Right cardiac atrium (tissue), 5 donors: Measurements from ENCODE around the gene GPR22. TPM values are rescaled to one million over a fixed set of nuclear protein-coding genes. Genes with fewer than 3 reads are reported as not detected.

Experiments used
- ATAC-seq, 2 donors: fragments of 200-7000 bp; cut with Tn5 transposase; one replicate each; pipeline versions ENCODE4 v1.8.0 to v1.9.1; 2020; ENCODE audit warnings: moderate library complexity in 2 of 2, mild to moderate bottlenecking in 1 of 2
- DNase-seq, 3 donors: peaks; one replicate each; pipeline ENCODE4 v3.0.0-alpha.2; 2020
- H3K27ac ChIP-seq: one replicate; pipeline ENCODE4 v1.5.1; 2013; ENCODE audit warnings: mild to moderate bottlenecking, low read length, control low read depth, moderate library complexity
- H3K27me3 ChIP-seq: one replicate; pipeline ENCODE4 v1.6.1; 2013; ENCODE audit not compliant: control insufficient read depth, insufficient read depth
- H3K4me1 ChIP-seq: one replicate; pipeline ENCODE4 v1.6.1; 2013; ENCODE audit warnings: low read length; ENCODE audit not compliant: control insufficient read depth, insufficient read depth
- H3K4me3 ChIP-seq: one replicate; pipeline ENCODE4 v1.5.1; 2013; ENCODE audit warnings: low read length, control low read depth
- H3K9me3 ChIP-seq: one replicate; pipeline ENCODE4 v1.6.1; 2013; ENCODE audit warnings: low read length; ENCODE audit not compliant: control insufficient read depth
- WGBS: extraction: QIAGEN DNeasy Blood & Tissue Kit; methylation state at CpG from one replicate; pipeline ENCODE4 v1.1.7; 2013; 5-methylcytosine and 5-hydroxymethylcytosine counted together
- intact Hi-C, 4 donors: fragments of 100-400 bp; cut with DNase I; formaldehyde crosslinking; loops; one replicate each; pipeline versions ENCODE4 v1.11.0 to v1.14.0; 2022 to 2023
- polyA plus RNA-seq: library from polyadenylated mRNA; stranded (reverse); fragments of 200-250 nt; gene quantifications from one replicate; pipeline ENCODE4 v1.2.3, GENCODE V29; 2013
- total RNA-seq, 4 donors: library from RNA; stranded (reverse); fragmentation: NEBNext Ultra II Directional; extraction: Animal tissue kit (Norgen Biotek cat#: 25700); gene quantifications; one replicate each; pipeline ENCODE4 v1.2.1, GENCODE V29; 2021
- donor health status: healthy with polysubstance abuse.
- donor health status: DM: no; HTN: yes; CAD: no.
- donor health status: DM: no; HTN: no; CAD: no.
- donor health status: DM: no; HTN: yes; CAD: no; lungs with severe emphysema.
- donor health status: DM: yes; HTN: yes; CAD: no.

GPR22 gene
- total and polyA plus RNA-seq, 5 donors, result 15.8 to 50.0 (median 43.1) TPM

- intact Hi-C loops, result no loop called here
- Histone ChIP-seq H3K4me1 (peaks cover 1% of the 10 kb centered on the region), H3K4me3 (no peak overlapping the region), H3K27me3 (no peaks in the 10 kb centered on the region), H3K27ac (no peak overlapping the region), H3K9me3 (no peaks in the 10 kb centered on the region)
- DNase-seq, result no peak
- no peak for ATAC-seq
- WGBS, result 95% methylated on average over 1 of the region's 1 CpG
Observed at GRCh38 chr7:107446988-107447387, 22.9 kb upstream of the GPR22 start.

DNA sequence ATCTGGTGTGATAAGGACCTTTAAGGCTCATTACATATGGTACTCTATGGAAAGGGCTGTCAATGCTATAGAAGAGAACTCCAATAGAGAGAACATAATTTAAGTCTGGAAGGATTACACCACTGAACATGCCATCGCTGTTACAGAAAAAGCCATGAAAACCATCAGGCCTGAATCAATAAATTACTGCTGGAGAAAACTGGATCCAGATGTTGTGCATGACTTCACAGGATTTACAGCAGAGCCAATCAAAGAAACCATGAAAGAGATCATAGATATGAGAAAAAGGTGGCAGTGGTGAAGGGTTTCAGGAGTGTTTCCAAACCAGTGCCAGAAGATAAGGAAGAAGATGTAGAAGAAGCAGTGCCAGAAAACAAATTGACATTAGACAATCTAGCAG is 18.9 kb upstream of the GPR22 start:
- Histone ChIP-seq H3K9me3 (no peaks in the 10 kb centered on the region), H3K27me3 (no peaks in the 10 kb centered on the region), H3K4me3 (no peak overlapping the region), H3K27ac (no peak overlapping the region), H3K4me1 (peaks cover 1% of the 10 kb centered on the region)
- no peak for ATAC-seq
- 100% methylated on average over 1 of the region's 1 CpG for WGBS
- intact Hi-C loops, result no loop called here
- DNase-seq, result no peak

DNA sequence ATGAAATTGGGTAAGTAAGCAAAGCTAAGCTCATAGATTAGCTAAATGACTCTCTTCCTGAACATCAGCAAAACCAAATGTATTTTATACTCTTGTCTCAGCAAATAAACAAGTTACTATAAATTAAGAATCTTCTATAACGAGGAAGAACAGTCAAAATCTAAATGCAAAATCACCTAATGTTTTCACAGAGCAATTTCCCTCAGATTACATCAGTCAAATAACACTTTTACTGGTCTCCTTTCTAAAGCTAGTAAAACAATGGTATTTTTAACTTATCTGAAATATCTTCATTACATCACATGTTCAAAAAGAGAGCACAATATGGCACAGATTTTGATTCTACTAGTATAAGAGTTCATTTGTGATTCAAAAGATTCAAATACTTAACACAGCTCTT is 16.5 kb upstream of the GPR22 start:
- intact Hi-C loops, result no loop called here
- DNase-seq (no peak), ATAC-seq (no peak)
- Histone ChIP-seq H3K4me3 (no peak overlapping the region), H3K27ac (no peak overlapping the region), H3K4me1 (peaks cover 1% of the 10 kb centered on the region), H3K27me3 (no peaks in the 10 kb centered on the region), H3K9me3 (no peaks in the 10 kb centered on the region)
- WGBS, result 90% methylated on average over 1 of the region's 1 CpG

DNA sequence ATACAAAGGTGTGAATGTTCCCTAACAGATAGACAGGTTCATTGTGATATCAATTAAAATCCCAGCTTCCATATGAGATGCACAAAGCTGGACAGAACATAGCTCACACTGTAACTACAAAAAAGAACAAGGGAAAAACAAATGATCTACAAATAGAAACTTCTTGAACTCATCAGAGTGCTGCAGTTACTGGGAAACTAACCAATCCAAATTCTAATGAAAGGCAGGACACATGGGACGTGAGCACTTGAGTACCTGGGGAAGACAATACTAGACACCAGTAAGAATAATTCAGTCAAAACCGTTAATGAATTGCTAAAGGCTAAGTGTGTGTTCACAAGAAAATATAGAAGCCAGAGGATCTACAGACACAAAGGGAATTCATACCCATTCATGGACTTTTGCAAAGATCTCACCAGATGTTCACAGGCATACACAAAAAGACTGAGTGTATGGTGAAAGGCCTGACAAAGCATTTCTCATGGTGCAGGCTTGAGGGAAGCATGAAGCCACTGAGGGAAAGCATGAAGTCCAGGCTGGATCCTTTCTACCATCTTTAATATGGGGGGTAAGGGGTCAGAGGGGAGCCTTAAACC is 7.8 kb upstream of the GPR22 start:
- no peaks in the 10 kb centered on the region for H3K9me3 ChIP-seq
- H3K27me3 ChIP-seq, result no peaks in the 10 kb centered on the region
- intact Hi-C loops, result loop anchor here (2.0 to 5.0 kb wide), 2 partner anchors 260 to 263 kb away; no protein-coding TSS in a partner anchor
- H3K4me3 ChIP-seq, result no peak overlapping the region
- no peaks in the 10 kb centered on the region for H3K4me1 ChIP-seq
- H3K27ac ChIP-seq, result peak overlapping the region; percentile 71
- ATAC-seq (no peak), DNase-seq (no peak)
- 63% methylated on average over 2 of the region's 2 CpGs for WGBS

GRCh38 chr7:107463139-107464078 is 6.4 kb upstream of the GPR22 start:
- ATAC-seq, result peak; percentile 93 to 94
- Histone ChIP-seq H3K27me3 (no peaks in the 10 kb centered on the region), H3K4me3 (no peak overlapping the region), H3K27ac (no peak overlapping the region), H3K9me3 (no peaks in the 10 kb centered on the region), H3K4me1 (no peaks in the 10 kb centered on the region)
- DNase-seq, result peak; percentile 48 to 71 (median 68)
- intact Hi-C loops, result loop anchor here (2.0 to 5.0 kb wide), 2 partner anchors 259 to 261 kb away; no protein-coding TSS in a partner anchor
- WGBS, result 79% methylated on average over 6 of the region's 6 CpGs

GRCh38 chr7:107464666-107465226 is 5.1 kb upstream of the GPR22 start:
- 76% methylated on average over 3 of the region's 3 CpGs for WGBS
- Histone ChIP-seq H3K27me3 (no peaks in the 10 kb centered on the region), H3K9me3 (no peaks in the 10 kb centered on the region), H3K4me3 (no peak overlapping the region), H3K4me1 (no peaks in the 10 kb centered on the region), H3K27ac (no peak overlapping the region)
- intact Hi-C loops, result loop anchor here in 3 of 4 donors (5.0 kb wide), 1 partner anchor 258 kb away; no protein-coding TSS in a partner anchor
- no peak for ATAC-seq
- no peak for DNase-seq

DNA sequence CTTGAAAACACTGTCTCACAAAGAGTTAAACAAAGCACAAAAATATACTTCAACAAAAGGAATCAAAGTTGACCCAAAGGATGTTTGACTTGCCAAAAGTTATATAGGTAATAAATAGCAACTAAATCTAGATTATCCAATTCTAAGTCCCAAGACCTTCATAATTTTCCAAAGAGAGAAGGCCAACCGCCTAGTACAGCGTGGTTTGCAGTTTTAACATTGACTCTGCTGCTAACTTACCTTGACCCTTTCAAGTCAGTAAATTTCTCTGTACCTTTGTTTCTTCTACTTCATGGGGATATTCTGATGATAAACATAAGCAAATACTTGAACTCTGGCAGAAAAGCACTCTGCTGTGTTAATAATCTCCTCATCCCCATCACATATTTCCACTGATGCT is 1.9 kb upstream of the GPR22 start:
- H3K27ac ChIP-seq, result no peak overlapping the region
- intact Hi-C loops, result no loop called here
- no peak overlapping the region for H3K4me3 ChIP-seq
- no peak for DNase-seq
- H3K4me1 ChIP-seq, result no peaks in the 10 kb centered on the region
- H3K9me3 ChIP-seq, result no peaks in the 10 kb centered on the region
- WGBS, result 81% methylated on average over 2 of the region's 2 CpGs
- H3K27me3 ChIP-seq, result no peaks in the 10 kb centered on the region
- ATAC-seq, result no peak

DNA sequence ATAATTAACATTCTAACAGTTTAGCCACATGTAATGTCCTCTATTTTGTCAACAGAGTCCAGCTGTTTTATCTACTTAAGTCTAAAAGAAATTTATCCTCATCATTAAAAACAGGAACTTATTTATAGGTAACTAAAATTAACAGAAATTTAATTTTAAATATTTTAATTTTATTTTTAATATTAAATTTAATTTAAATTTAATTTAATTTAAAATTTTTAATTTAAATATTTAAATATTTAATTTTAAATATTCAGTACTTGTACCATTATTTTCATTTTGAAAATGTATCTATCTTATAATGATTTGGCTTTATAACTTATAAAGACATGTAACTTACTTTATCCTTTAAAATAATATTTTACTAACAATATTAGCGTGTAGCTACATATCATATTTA is 1.0 kb upstream of the GPR22 start:
- Histone ChIP-seq H3K9me3 (no peaks in the 10 kb centered on the region), H3K4me1 (no peaks in the 10 kb centered on the region), H3K27me3 (no peaks in the 10 kb centered on the region), H3K4me3 (no peak overlapping the region), H3K27ac (no peak overlapping the region)
- WGBS, result 93% methylated on average over 1 of the region's 1 CpG
- intact Hi-C loops, result no loop called here
- no peak for DNase-seq
- no peak for ATAC-seq

- ATAC-seq, result peak in 1 of 2 donors; percentile 43
- Histone ChIP-seq H3K27me3 (no peaks in the 10 kb centered on the region), H3K4me1 (no peaks in the 10 kb centered on the region), H3K9me3 (no peaks in the 10 kb centered on the region), H3K27ac (no peak overlapping the region), H3K4me3 (peak overlapping the region; percentile 75)
- 43% methylated on average over 3 of the region's 3 CpGs for WGBS
- no peak for DNase-seq
- intact Hi-C loops, result loop anchor here in 1 of 4 donors (10.0 kb wide), 1 partner anchor 267 kb away; no protein-coding TSS in a partner anchor
Observed at GRCh38 chr7:107471292-107472070, 1.6 kb downstream of the GPR22 start.

DNA sequence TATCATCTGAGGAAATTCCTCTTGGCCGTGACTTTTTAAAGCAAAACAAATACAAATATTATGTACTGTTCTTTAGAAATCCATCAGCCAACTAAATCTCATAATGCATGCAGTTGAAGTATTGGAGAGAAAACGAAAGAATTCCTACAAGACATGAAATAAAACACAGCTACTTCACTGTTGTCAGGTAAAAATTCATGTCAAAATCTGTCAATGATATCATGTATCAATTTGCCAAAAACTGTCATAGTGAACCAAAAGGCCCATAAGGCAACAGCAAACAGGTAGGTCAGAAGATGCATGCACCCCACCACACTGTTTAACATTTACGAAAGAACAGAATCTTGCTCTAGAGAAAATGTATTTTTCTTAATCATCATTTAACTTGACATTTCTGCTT is 2.3 kb downstream of the GPR22 start:
- 49% methylated on average over 3 of the region's 3 CpGs for WGBS
- H3K27ac ChIP-seq, result no peak overlapping the region
- H3K4me3 ChIP-seq, result peak overlapping the region; percentile 75
- no peak for ATAC-seq
- intact Hi-C loops, result loop anchor here in 1 of 4 donors (10.0 kb wide), 1 partner anchor 267 kb away; no protein-coding TSS in a partner anchor
- H3K4me1 ChIP-seq, result no peaks in the 10 kb centered on the region
- no peaks in the 10 kb centered on the region for H3K27me3 ChIP-seq
- no peaks in the 10 kb centered on the region for H3K9me3 ChIP-seq
- no peak for DNase-seq
